ENCODE results near the gene SGSH.

Gene SGSH

GRCh38 chr17:80220054-80220735 is at the start of gene SGSH, which contains the start of gene SLC26A11:
Gene SGSH (minus strand): TSS chr17:80220333. CDS start chr17:80220313, 20 bp downstream.
Gene SLC26A11 (plus strand): TSS chr17:80220427. CDS start chr17:80221561, 1,134 bp downstream.
- no peak for FAIRE-seq
- peak; percentile 59 for TF ChIP-seq POLR2A (IDR thresholded peaks at IDR 0.05; ENCODE audit: low read depth, low read length)
- peak; percentile 94 for DNase-seq (ENCODE audit: insufficient read length, low spot score)

DNA sequence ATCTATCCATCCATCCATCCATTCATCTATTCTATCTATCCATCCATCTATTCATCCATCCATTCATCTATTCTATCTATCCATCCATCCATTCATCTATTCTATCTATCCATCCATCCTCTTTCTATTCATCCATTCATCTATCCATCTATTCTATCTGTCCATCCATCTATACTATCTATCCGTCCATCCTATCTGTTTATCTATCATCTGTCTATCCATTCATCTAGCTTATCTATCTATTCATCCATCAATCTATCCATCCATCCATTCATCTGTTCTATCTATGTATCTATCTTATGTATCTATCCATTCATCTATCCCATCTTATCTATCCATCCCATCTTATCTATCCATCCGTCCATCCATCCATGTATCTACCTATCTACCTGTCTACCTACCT is 49.3 kb upstream of the SGSH start:
- FAIRE-seq: no peak
- DNase-seq (ENCODE audit: insufficient read length, low spot score): no peak
- TF ChIP-seq POLR2A (IDR thresholded peaks at IDR 0.05; ENCODE audit: low read depth, low read length): no peak

DNA sequence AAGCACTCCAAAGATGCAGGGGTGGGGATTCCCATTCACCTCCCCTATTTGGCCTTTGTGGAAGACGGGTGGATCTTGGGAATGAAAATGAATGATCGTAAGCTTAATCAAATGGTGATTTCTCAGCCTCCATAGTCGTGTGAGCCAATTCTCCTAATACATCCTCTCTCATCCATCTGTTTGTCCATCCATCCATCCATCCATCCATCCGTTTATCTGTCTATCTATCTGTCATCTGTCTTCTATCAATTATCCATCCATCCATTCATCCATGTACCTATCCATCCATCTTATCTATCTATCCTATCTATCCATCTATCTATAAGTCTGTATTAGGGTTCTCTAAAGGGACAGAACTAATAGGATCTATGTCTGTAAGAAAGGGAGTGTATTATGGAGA is 48.3 kb upstream of the SGSH start:
- no peak for TF ChIP-seq POLR2A (IDR thresholded peaks at IDR 0.05; ENCODE audit: low read depth, low read length)
- DNase-seq (ENCODE audit: insufficient read length, low spot score) (no peak), FAIRE-seq (no peak)

DNA sequence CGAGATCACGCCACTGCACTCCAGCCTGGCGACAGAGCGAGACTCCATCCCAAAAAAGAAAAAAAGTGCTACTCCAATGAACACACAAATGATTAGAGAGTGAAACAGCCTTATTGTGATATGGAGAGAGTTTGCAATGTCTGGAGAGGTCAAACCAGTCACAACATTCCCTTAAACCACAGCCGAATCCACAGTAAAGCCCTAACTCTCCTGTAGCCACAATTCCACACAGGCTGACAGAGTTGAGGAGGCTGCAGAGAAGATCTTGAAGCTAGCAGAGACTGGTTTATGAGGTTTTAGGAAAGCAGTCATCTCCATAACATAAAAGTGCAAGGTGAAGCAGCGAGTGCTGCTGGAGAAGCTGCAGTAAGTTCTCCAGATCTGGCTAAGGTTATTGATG is 47.3 kb upstream of the SGSH start:
- TF ChIP-seq POLR2A (IDR thresholded peaks at IDR 0.05; ENCODE audit: low read depth, low read length): no peak
- no peak for FAIRE-seq
- DNase-seq (ENCODE audit: insufficient read length, low spot score): no peak

- no peak for FAIRE-seq
- no peak for TF ChIP-seq POLR2A (IDR thresholded peaks at IDR 0.05; ENCODE audit: low read depth, low read length)
- no peak for DNase-seq (ENCODE audit: insufficient read length, low spot score)
Measured at GRCh38 chr17:80265205-80266068, 45.3 kb upstream of the SGSH start.

DNA sequence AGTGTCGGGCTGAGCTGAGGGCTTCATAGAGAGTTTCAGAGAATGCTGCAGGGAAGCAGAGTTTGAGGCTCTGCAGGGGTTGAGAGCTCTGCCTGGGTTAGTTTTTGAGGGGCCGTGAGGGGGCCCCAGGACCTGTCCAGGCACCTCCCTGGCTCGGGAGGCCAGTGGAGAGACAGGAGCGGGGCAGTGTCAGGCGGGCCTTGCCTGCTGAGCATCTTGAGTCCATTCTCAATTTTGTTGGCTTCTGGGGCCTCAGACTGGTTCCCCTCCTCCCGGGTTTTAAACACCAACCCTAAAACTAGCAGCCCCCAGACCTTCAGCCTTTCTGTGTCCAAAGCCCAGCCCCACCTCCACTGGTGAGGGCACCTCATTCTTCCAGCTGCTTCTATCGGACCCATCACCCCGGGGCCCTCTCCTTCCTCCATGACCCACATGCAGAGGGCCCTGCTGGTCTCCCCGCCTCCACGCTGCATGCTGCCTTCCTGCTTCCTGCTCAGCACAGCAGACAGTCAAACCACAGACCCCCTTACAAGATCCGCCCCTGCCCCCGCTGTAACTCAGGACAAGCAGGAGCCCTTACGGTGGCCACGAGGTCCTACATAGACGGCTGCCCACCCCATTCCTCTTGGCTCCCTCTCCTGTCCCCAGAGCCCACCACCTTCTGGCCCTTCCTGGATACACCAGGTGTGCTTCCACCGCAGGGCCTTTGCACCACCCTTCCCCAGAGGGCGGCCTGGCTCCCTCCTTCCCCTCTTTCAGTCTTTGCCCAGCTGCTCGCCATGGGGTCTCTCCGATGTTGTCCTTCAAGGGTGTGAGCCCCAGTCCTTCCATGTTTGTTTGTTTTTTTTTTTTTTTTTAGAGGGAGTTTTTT is 44.3 kb upstream of the SGSH start:
- no peak for TF ChIP-seq POLR2A (IDR thresholded peaks at IDR 0.05; ENCODE audit: low read depth, low read length)
- FAIRE-seq (no peak), DNase-seq (ENCODE audit: insufficient read length, low spot score) (no peak)

GRCh38 chr17:80263253-80264204 is 43.4 kb upstream of the SGSH start:
- TF ChIP-seq POLR2A (IDR thresholded peaks at IDR 0.05; ENCODE audit: low read depth, low read length): no peak
- DNase-seq (ENCODE audit: insufficient read length, low spot score) (no peak), FAIRE-seq (no peak)

GRCh38 chr17:80262775-80263244 is 42.7 kb upstream of the SGSH start:
- TF ChIP-seq POLR2A (IDR thresholded peaks at IDR 0.05; ENCODE audit: low read depth, low read length): no peak
- DNase-seq (ENCODE audit: insufficient read length, low spot score) (no peak), FAIRE-seq (no peak)

- no peak for FAIRE-seq
- no peak for TF ChIP-seq POLR2A (IDR thresholded peaks at IDR 0.05; ENCODE audit: low read depth, low read length)
- no peak for DNase-seq (ENCODE audit: insufficient read length, low spot score)
Measured at GRCh38 chr17:80262291-80262690, 42.2 kb upstream of the SGSH start.

GRCh38 chr17:80261895-80262279 is 41.8 kb upstream of the SGSH start:
- no peak for TF ChIP-seq POLR2A (IDR thresholded peaks at IDR 0.05; ENCODE audit: low read depth, low read length)
- FAIRE-seq: no peak
- no peak for DNase-seq (ENCODE audit: insufficient read length, low spot score)

DNA sequence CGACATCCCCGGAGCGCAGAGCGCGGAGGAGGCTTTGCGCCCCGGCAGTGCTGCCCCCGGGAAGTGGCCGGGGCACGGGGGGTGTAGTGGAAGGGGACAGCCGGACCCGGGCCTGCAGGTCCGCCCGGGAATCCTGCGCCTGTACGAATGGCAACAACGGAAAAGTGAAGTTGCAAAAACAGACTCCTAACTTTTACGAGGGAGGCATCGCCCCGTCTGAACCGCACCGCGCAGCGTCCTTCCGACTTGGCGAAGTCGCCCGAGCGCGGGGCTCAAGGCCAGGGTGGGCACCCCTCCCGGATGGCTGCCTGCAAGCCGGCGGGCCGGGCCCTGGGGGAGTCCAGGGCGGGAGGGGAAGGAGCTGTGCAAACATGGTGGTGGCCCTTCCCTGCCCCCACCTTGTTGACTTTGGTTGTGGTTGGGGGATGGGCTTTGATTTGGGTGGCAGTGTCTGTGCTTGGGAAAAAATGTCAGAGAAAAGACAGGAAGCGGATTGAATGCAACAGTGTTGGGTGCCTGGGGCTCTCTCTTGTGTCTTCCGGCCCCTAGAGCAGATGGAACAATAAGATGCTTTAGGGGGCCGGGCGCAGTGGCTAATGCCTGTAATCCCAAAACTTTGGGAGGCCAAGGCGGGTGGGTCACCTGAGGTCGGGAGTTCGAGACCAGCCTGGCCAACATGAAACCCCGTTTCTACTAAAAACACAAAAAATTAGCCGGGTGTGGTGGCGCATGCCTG is 41.2 kb upstream of the SGSH start:
- no peak for FAIRE-seq
- no peak for TF ChIP-seq POLR2A (IDR thresholded peaks at IDR 0.05; ENCODE audit: low read depth, low read length)
- peak; percentile 41 for DNase-seq (ENCODE audit: insufficient read length, low spot score)

DNA sequence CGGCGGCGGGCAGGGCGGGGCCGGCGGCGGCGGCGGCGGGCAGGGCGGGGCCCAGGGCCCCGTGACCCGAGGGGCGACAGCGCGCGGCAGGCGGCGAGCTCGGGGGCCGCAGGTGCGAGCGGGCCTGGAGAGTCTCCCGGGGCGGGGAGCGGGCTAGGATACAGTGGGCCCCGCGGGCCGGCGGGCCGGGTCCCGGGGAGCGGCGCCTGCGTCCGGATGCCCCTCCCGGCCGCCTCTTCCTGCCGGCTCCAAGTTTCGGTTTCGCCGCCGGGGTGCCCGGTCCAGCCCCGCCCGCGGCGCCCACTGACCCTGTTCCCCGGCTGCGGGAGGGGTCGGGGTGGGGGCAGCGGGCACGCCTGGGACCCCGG is 40.6 kb upstream of the SGSH start, which contains the start of gene RNF213:
RNF213 (plus strand) TSS at position 62 of the 368 bp plus-strand sequence. CDS start 2,830 bp downstream, outside the sequence.
- TF ChIP-seq POLR2A (IDR thresholded peaks at IDR 0.05; ENCODE audit: low read depth, low read length): peak; percentile 70
- peak; percentile 68 for DNase-seq (ENCODE audit: insufficient read length, low spot score)
- no peak for FAIRE-seq
